Measurements from ENCODE around the gene PHF12. TPM values are rescaled to one million over a fixed set of nuclear protein-coding genes. Genes with fewer than 3 reads are reported as not detected.

The PHF12 gene
- total and polyA plus RNA-seq, 2 of the 8 experiments (the other 6 are each of a cell fraction or from before 2014, with no cell fraction given): 38.8 to 65.7 TPM

- TF ChIP-seq CTCF (IDR thresholded peaks at IDR 0.05; ENCODE audit: control extremely low read depth in 1 of 3, insufficient read depth in 1 of 3, low read depth in 1 of 3, low read length in 3 of 3) (no peak), RBBP5 (IDR thresholded peaks at IDR 0.05; ENCODE audit: borderline replicate concordance, low read depth, low read length) (no peak), CHD2 (IDR thresholded peaks at IDR 0.05; ENCODE audit: low read length) (no peak), HDAC2 (IDR thresholded peaks at IDR 0.05; ENCODE audit: borderline replicate concordance in 1 of 2, low read depth in 2 of 2, low read length in 2 of 2) (no peak), EGR1 (IDR thresholded peaks at IDR 0.05; ENCODE audit: borderline replicate concordance, low read depth, low read length) (no peak)
Measured at GRCh38 chr17:28957277-28957991, 6.1 kb upstream of the PHF12 start (continued).
